Stimulated activated CD4-positive, alpha-beta T cell treated with anti-CD3 and anti-CD28 coated beads, Interleukin-1b, Interleukin-23, amount 100 ng/mL, for 24 hours (primary cell): ENCODE measurements around the gene HNRNPF.
"Not testable (repeated sequence)": the region's sequence is repeated elsewhere in the genome, so short reads cannot be mapped to it uniquely, and the experiment has no call there.

Experiments used
- DNase-seq, 4 experiments: peaks; one replicate each; pipeline ENCODE4 v3.0.0-alpha.2; 2020; ENCODE audit warnings: low read depth in 4 of 4, low spot score in 1 of 4

HNRNPF gene

GRCh38 chr10:43421944-43422343, 13.0 kb upstream of the HNRNPF start:
- DNase-seq: not testable (repeated sequence)

GRCh38 chr10:43421519-43421918, 12.5 kb upstream of the HNRNPF start:
- no peak for DNase-seq

GRCh38 chr10:43421201-43421507, 12.2 kb upstream of the HNRNPF start:
- no peak for DNase-seq

- peak in 3 of 4 experiments; percentile 61 to 79 (median 69) for DNase-seq
Observed at GRCh38 chr10:43420369-43421200, 11.6 kb upstream of the HNRNPF start.

- no peak for DNase-seq
Observed at GRCh38 chr10:43419997-43420368, 11.0 kb upstream of the HNRNPF start.

GRCh38 chr10:43417950-43418768, 9.2 kb upstream of the HNRNPF start:
- no peak for DNase-seq

GRCh38 chr10:43415544-43415943, 6.6 kb upstream of the HNRNPF start:
- no peak for DNase-seq

GRCh38 chr10:43411536-43411935, 2.5 kb upstream of the HNRNPF start:
- no peak for DNase-seq

- DNase-seq: no peak
Observed at GRCh38 chr10:43410345-43410744, 1.4 kb upstream of the HNRNPF start.

- peak in 2 of 4 experiments; percentile 28 to 54 for DNase-seq
Observed at GRCh38 chr10:43409385-43410109, 561 bp upstream of the HNRNPF start.

GRCh38 chr10:43408331-43408709, 666 bp downstream of the HNRNPF start:
- DNase-seq: no peak

- DNase-seq: peak; percentile 86 to 90 (median 88)
Observed at GRCh38 chr10:43407576-43408330, 1.2 kb downstream of the HNRNPF start.

- peak in 1 of 4 experiments; percentile 35 for DNase-seq
Observed at GRCh38 chr10:43407148-43407575, 1.8 kb downstream of the HNRNPF start.

GRCh38 chr10:43404704-43405084, 4.3 kb downstream of the HNRNPF start:
- no peak for DNase-seq

- DNase-seq: no peak
Observed at GRCh38 chr10:43403911-43404703, 4.9 kb downstream of the HNRNPF start.

GRCh38 chr10:43402880-43403452, 6.0 kb downstream of the HNRNPF start:
- DNase-seq: no peak

- no peak for DNase-seq
Observed at GRCh38 chr10:43402176-43402575, 6.8 kb downstream of the HNRNPF start.

GRCh38 chr10:43401627-43402026, 7.4 kb downstream of the HNRNPF start:
- DNase-seq: no peak

GRCh38 chr10:43399320-43400310, 9.4 kb downstream of the HNRNPF start:
- DNase-seq: no peak
